Liver (tissue), 9 donors: Measurements from ENCODE around the gene SGPP2. TPM values are rescaled to one million over a fixed set of nuclear protein-coding genes. Genes with fewer than 3 reads are reported as not detected.

Experiments
- DNase-seq: peaks from one replicate; pipeline ENCODE4 v3.0.0-alpha.2; 2017; ENCODE audit warnings: low spot score
- H3K27ac ChIP-seq, 2 donors: one replicate each; pipeline ENCODE4 v1.7.0; 2013; ENCODE audit warnings: inconsistent platforms in 2 of 2, low read length in 2 of 2, control low read depth in 1 of 2, low read depth in 1 of 2, mild to moderate bottlenecking in 1 of 2
- H3K27me3 ChIP-seq, 4 donors: one replicate each; pipeline versions ENCODE4 v1.6.1 to v1.7.0; 2013; ENCODE audit warnings: low read length in 3 of 4, inconsistent platforms in 1 of 4, mild to moderate bottlenecking in 1 of 4, moderate library complexity in 1 of 4; ENCODE audit not compliant: control insufficient read depth in 4 of 4, insufficient read depth in 4 of 4
- H3K36me3 ChIP-seq, 4 donors: one replicate each; pipeline versions ENCODE4 v1.6.1 to v1.7.0; 2013; ENCODE audit warnings: low read length in 3 of 4, mild to moderate bottlenecking in 3 of 4, low read depth in 1 of 4, moderate library complexity in 1 of 4; ENCODE audit not compliant: control insufficient read depth in 4 of 4, insufficient read depth in 3 of 4
- H3K4me1 ChIP-seq, 4 donors: one replicate each; pipeline versions ENCODE4 v1.6.1 to v1.7.0; 2013; ENCODE audit warnings: low read length in 3 of 4, mild to moderate bottlenecking in 3 of 4, moderate library complexity in 1 of 4; ENCODE audit not compliant: control insufficient read depth in 4 of 4, insufficient read depth in 4 of 4
- H3K4me3 ChIP-seq, 3 donors: one replicate each; pipeline versions ENCODE4 v1.6.1 to v1.7.0; 2013; ENCODE audit warnings: low read length in 3 of 3, control low read depth in 1 of 3, low read depth in 1 of 3, mild to moderate bottlenecking in 1 of 3
- H3K9ac ChIP-seq, 2 donors: one replicate each; pipeline ENCODE4 v1.7.0; 2013; ENCODE audit warnings: low read length in 2 of 2, mild to moderate bottlenecking in 2 of 2, moderate library complexity in 2 of 2, control low read depth in 1 of 2, low read depth in 1 of 2
- H3K9me3 ChIP-seq, 4 donors: one replicate each; pipeline versions ENCODE4 v1.6.1 to v1.7.0; 2013; ENCODE audit warnings: low read length in 3 of 4; ENCODE audit not compliant: control insufficient read depth in 4 of 4
- EGR1 ChIP-seq, 2 donors: IDR thresholded peaks; 2 replicates each; pipeline ENCODE4 v1.6.1; 2016 to 2018; ENCODE audit warnings: antibody characterized with exemption in 2 of 2, low read depth in 2 of 2
- FOXA1 ChIP-seq: IDR thresholded peaks from 2 replicates; pipeline ENCODE4 v1.6.1; 2016; ENCODE audit warnings: antibody characterized with exemption
- FOXA2 ChIP-seq: IDR thresholded peaks from 2 replicates; pipeline ENCODE4 v1.6.1; 2016; ENCODE audit warnings: antibody characterized with exemption
- GABPA ChIP-seq, 2 donors: IDR thresholded peaks in 1 of 2; conservative IDR thresholded peaks in 1 of 2; 2 replicates each; pipeline ENCODE4 v1.6.1; 2016; ENCODE audit warnings: antibody characterized with exemption in 2 of 2, mild to moderate bottlenecking in 1 of 2, moderate library complexity in 1 of 2
- HNF4G ChIP-seq: IDR thresholded peaks from 2 replicates; pipeline ENCODE4 v1.6.1; 2016; ENCODE audit warnings: antibody characterized with exemption
- JUND ChIP-seq, 2 donors: IDR thresholded peaks; 2 replicates each; pipeline ENCODE4 v1.6.1; 2016; ENCODE audit warnings: antibody characterized with exemption in 2 of 2
- NR2F2 ChIP-seq: IDR thresholded peaks from 2 replicates; pipeline ENCODE4 v1.6.1; 2016; ENCODE audit warnings: antibody characterized with exemption
- RAD21 ChIP-seq, 2 donors: IDR thresholded peaks; 2 replicates each; pipeline ENCODE4 v1.6.1; 2016; ENCODE audit warnings: antibody characterized with exemption in 2 of 2, mild to moderate bottlenecking in 2 of 2
- SP1 ChIP-seq: IDR thresholded peaks from 2 replicates; pipeline ENCODE4 v1.6.1; 2018; ENCODE audit warnings: antibody characterized with exemption, mild to moderate bottlenecking
- TAF1 ChIP-seq: conservative IDR thresholded peaks from 2 replicates; pipeline ENCODE4 v1.6.1; 2016; ENCODE audit warnings: antibody characterized with exemption, mild to moderate bottlenecking
- YY1 ChIP-seq: IDR thresholded peaks from 2 replicates; pipeline ENCODE4 v1.6.1; 2016; ENCODE audit warnings: antibody characterized with exemption, mild to moderate bottlenecking
- WGBS: extraction: QIAGEN DNeasy Blood & Tissue Kit; methylation state at CpG from one replicate; pipeline ENCODE4 v1.1.7; 2013; 5-methylcytosine and 5-hydroxymethylcytosine counted together
- polyA plus RNA-seq, 2 donors: library from polyadenylated mRNA; stranded (reverse) in 1 of 2; unstranded in 1 of 2; fragments of 200-250 nt in 1 of 2; fragments of >200 nt in 1 of 2; fragmentation: Nextera tagmentation in 1 of 2; extraction: Ambion mirVana in 1 of 2; gene quantifications; one replicate each; pipeline versions ENCODE4 v1.2.1 to v1.2.3, GENCODE V29; 2013 to 2015
- total RNA-seq, 2 donors: library from RNA; depleted of rRNA; stranded (reverse); fragments of >200 nt; gene quantifications; one replicate each; pipeline ENCODE4 v1.2.3, GENCODE V29; 2014
- TF ChIP-seq, protein P1 (sequence below): fragments of 150-350 bp; IDR thresholded peaks from 2 replicates; pipeline ENCODE4 v1.5.1; 2017; ENCODE audit warnings: improper control_type of control experiment, low read depth, low read length; ENCODE audit not compliant: missing input control
- TF ChIP-seq, protein P2 (sequence below): IDR thresholded peaks from 2 replicates; pipeline ENCODE4 v1.6.1; 2016; ENCODE audit warnings: antibody characterized with exemption
- TF ChIP-seq, protein P3 (sequence below): IDR thresholded peaks from 2 replicates; pipeline ENCODE4 v1.6.1; 2016; ENCODE audit warnings: antibody characterized with exemption
- TF ChIP-seq, protein P4 (sequence below): IDR thresholded peaks from 2 replicates; pipeline ENCODE4 v1.6.1; 2016; ENCODE audit warnings: antibody characterized with exemption, mild to moderate bottlenecking
- donor health status: healthy.
- donor health status: healthy.
- donor health status: healthy.
- donor health status: healthy.
- donor health status: healthy.

SGPP2 gene
- total and polyA plus RNA-seq, 4 donors, result 0.16 to 0.33 (median 0.31) TPM; not detected in 1

DNA sequence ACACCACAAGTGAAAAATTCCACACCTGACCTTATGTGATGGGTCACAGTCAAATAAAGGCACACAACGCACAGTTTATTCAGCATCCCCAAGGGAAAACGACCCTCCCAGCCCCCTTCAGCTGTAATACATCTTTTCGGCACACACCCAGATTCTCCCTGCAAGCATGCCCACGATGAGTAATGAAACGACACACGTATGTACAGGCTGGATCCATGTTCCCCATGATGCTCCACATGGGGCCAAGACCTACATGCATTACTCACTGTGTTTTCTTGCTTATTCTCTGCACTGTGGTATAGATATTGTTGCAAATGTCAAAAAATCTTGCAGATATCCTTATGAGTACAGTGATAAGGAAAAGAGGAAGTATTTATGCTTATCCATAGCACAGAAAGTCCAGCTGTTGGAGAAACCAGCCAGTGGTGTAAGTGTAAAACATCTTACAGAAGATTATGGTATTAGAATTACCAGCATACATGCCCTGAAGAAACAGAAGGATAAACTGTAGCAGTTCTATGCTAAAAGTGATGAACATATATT, 32.5 kb upstream of the SGPP2 start:
- H3K36me3 ChIP-seq, result no peaks in the 10 kb centered on the region
- no peak overlapping the region for H3K9ac ChIP-seq
- H3K27me3 ChIP-seq, result no peaks in the 10 kb centered on the region
- no peak for DNase-seq
- no peaks in the 10 kb centered on the region for H3K9me3 ChIP-seq
- H3K4me3 ChIP-seq, result no peak overlapping the region
- TF ChIP-seq, protein P1, sequence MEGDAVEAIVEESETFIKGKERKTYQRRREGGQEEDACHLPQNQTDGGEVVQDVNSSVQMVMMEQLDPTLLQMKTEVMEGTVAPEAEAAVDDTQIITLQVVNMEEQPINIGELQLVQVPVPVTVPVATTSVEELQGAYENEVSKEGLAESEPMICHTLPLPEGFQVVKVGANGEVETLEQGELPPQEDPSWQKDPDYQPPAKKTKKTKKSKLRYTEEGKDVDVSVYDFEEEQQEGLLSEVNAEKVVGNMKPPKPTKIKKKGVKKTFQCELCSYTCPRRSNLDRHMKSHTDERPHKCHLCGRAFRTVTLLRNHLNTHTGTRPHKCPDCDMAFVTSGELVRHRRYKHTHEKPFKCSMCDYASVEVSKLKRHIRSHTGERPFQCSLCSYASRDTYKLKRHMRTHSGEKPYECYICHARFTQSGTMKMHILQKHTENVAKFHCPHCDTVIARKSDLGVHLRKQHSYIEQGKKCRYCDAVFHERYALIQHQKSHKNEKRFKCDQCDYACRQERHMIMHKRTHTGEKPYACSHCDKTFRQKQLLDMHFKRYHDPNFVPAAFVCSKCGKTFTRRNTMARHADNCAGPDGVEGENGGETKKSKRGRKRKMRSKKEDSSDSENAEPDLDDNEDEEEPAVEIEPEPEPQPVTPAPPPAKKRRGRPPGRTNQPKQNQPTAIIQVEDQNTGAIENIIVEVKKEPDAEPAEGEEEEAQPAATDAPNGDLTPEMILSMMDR, result no peak
- TF ChIP-seq, protein P2, sequence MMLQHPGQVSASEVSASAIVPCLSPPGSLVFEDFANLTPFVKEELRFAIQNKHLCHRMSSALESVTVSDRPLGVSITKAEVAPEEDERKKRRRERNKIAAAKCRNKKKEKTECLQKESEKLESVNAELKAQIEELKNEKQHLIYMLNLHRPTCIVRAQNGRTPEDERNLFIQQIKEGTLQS, result no peak
- TF ChIP-seq RAD21 (IDR thresholded peaks at IDR 0.05) (no peak), YY1 (no peak), NR2F2 (no peak), TAF1 (no peak), FOXA2 (no peak)
- 64% methylated on average over 6 of the region's 6 CpGs for WGBS
- no peak overlapping the region for H3K27ac ChIP-seq
- H3K4me1 ChIP-seq, result no peaks in the 10 kb centered on the region

DNA sequence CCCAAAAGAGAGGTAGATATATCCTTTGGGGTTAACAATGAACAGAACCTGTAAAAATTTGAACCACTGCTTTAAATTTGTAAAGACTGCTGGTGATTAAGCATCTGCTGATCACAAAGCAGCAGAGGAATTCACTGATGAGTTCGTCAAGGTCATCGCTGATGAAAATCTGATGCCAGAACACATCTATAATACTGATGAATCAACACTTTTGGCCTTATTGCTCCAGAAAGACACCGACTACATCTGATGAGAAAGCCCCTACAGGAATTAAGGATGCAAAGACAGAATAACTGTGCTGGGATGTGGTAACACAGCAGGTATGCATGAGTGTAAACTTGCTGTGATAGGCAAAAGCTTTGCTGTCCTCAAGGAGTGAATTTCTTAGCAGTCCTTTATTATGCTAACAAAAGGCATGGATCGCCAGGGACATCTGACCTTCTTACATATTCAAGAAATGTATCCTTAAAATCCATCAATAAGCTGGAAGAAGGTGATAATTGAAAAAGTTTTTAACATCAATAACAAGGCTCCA, 30.5 kb upstream of the SGPP2 start:
- Histone ChIP-seq H3K27me3 (no peaks in the 10 kb centered on the region), H3K36me3 (no peaks in the 10 kb centered on the region), H3K4me3 (no peak overlapping the region), H3K4me1 (no peaks in the 10 kb centered on the region), H3K27ac (no peak overlapping the region), H3K9me3 (no peaks in the 10 kb centered on the region), H3K9ac (no peak overlapping the region)
- TF ChIP-seq HNF4G, result no peak
- TF ChIP-seq YY1, result no peak
- TF ChIP-seq NR2F2, result no peak
- TF ChIP-seq TAF1, result no peak
- TF ChIP-seq SP1, result no peak
- no peak for TF ChIP-seq EGR1 (IDR thresholded peaks at IDR 0.05; ENCODE audit: low read depth in 2 of 2)
- TF ChIP-seq JUND (IDR thresholded peaks at IDR 0.05), result no peak
- TF ChIP-seq, protein P2, result no peak
- no peak for TF ChIP-seq GABPA (IDR thresholded peaks at IDR 0.05 in 1 of 2, conservative IDR thresholded peaks at IDR 0.05 in 1 of 2)
- TF ChIP-seq, protein P3, sequence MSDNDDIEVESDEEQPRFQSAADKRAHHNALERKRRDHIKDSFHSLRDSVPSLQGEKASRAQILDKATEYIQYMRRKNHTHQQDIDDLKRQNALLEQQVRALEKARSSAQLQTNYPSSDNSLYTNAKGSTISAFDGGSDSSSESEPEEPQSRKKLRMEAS, result no peak
- TF ChIP-seq RAD21 (IDR thresholded peaks at IDR 0.05), result no peak
- WGBS, result 57% methylated on average over 4 of the region's 4 CpGs
- DNase-seq, result no peak

DNA sequence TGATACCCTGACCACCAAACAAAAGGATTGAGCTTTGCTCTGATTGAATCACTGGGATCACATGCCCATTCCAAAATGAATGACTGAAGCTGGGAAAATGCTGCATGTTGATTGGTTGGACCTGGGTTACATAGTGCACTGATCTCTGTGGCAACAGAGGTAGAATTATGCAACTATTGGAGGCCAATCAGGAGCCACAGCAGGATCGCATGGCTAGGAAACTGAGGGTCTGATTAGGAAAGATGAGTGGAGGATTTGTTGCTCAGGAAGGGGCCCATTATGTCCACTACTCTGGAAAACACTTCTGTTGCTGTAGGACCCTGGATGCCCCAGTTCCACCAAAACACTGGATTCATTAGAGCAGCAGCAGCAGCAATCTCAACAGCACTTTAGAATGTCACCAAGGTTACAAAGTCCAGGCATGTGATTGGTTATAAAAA, 25.9 kb upstream of the SGPP2 start:
- Histone ChIP-seq H3K27ac (no peak overlapping the region), H3K27me3 (peaks cover 0 to 4% (median 0%) of the 10 kb centered on the region in 4 donors), H3K36me3 (no peaks in the 10 kb centered on the region), H3K4me3 (no peak overlapping the region), H3K9ac (no peak overlapping the region), H3K9me3 (no peaks in the 10 kb centered on the region), H3K4me1 (no peaks in the 10 kb centered on the region)
- WGBS, result 70% methylated on average over 1 of the region's 1 CpG
- TF ChIP-seq FOXA1 (no peak), SP1 (no peak), YY1 (no peak), FOXA2 (no peak)
- TF ChIP-seq, protein P2, result no peak
- TF ChIP-seq, protein P4, sequence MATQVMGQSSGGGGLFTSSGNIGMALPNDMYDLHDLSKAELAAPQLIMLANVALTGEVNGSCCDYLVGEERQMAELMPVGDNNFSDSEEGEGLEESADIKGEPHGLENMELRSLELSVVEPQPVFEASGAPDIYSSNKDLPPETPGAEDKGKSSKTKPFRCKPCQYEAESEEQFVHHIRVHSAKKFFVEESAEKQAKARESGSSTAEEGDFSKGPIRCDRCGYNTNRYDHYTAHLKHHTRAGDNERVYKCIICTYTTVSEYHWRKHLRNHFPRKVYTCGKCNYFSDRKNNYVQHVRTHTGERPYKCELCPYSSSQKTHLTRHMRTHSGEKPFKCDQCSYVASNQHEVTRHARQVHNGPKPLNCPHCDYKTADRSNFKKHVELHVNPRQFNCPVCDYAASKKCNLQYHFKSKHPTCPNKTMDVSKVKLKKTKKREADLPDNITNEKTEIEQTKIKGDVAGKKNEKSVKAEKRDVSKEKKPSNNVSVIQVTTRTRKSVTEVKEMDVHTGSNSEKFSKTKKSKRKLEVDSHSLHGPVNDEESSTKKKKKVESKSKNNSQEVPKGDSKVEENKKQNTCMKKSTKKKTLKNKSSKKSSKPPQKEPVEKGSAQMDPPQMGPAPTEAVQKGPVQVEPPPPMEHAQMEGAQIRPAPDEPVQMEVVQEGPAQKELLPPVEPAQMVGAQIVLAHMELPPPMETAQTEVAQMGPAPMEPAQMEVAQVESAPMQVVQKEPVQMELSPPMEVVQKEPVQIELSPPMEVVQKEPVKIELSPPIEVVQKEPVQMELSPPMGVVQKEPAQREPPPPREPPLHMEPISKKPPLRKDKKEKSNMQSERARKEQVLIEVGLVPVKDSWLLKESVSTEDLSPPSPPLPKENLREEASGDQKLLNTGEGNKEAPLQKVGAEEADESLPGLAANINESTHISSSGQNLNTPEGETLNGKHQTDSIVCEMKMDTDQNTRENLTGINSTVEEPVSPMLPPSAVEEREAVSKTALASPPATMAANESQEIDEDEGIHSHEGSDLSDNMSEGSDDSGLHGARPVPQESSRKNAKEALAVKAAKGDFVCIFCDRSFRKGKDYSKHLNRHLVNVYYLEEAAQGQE, result no peak
- DNase-seq, result no peak
